SIG-M5 treated with dmso at 0.1 percent for 504 hours (cell line): Measurements from ENCODE around the gene OR2T35.

Experiments
- DNase-seq: peaks from one replicate; lab custom pipeline; 2025; ENCODE audit not compliant: unreplicated experiment; lab: John Stamatoyannopoulos, UW

The OR2T35 gene

DNA sequence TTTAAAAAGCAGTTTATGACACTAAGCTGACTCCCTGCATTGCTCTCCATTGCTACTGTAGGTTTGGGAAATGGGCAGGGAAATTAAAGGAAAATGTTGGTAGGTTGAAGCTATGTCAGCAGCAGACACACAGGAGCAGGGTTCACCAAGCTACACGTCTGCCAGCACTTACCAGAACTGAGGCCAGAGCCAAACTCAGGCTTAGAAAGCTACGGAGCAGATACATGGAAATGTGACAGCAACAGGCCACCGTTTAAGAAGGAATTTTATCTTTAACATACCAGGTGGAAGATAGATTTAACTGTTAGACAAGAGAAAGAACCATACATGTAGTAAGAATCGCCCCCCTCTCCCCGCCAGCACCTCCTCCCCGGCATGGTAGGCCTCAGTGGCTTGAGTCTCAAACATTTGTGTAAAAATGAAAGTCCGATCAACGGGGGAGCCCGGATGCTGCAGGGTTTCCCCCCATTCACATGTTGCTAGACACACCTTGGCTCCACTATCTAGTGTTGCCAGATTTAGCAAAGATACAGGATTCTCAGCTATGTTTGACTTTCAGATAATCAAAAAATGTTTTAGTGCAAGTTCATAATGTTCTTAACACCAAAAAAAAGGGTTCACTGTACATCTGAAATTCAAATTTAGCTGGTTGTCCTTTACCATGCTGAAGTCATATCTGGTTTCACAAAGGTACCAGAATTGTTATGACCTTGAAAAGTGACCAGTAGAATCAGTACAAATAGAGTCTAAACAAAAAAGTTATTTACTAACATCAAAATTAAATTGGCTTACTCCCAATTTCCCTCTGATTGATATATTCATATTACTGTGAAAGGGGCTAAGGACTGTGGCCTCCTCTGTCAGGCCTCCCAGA lies 16.9 kb downstream of the OR2T35 start:
- DNase-seq = no peak

DNA sequence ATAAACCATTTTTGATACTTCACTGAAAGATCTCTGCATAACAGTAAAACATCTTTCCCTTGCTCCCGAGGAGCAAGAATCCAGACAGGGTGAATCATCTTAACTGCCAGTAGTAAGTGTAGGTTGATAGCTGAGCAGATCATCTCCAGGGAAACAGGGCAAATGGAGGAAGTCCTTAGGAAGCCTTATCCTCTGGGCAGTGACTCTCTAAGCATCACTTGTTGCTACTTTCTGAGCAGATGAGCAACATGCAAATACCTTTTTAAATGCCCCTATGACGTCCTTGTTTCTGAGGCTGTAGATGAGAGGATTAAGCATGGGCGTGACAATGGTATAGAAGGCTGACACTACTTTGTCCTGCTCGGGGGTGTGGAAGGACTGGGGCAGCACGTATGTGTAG lies 19.1 kb downstream of the OR2T35 start:
- DNase-seq = no peak

DNA sequence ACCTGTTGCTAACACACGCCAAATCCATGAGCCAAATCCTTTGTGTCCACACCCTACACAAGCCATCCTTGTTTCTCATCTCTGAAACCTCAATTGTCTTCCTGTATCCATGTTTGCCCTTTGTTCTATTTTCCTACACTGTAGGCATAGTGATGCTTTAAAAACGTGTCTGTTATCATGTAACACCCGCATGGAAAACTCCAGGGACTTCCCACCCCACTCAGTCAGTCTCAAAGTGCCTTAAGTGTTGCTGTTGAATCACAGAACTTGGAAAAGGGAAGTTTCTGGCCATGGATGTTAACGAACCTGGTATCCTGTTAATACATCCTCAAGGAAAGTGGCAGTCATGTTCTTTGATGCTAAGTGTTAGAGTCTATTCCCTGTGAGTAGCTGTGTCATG lies 19.9 kb downstream of the OR2T35 start:
- DNase-seq = no peak

DNA sequence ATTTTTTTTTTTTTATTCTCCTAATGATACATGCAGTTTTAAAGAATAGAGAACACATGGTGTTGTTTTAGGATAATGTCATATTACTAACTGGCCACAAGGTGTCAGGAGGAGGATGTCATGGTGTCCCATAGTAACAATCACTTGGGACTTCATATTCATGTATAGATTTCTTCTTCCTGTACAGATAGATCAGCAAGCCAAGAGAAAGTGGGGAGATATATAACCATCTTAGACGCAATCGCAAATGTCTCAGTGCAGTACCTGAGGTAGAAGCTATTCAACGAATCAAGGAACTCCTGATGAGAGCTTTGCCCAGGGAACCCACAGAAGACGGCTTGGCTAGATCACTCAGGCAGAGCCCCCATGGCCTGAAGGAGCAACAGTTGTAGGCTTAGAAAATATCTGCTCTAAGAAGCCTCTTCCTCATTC lies 22.5 kb downstream of the OR2T35 start:
- peak; percentile 85 for DNase-seq

DNA sequence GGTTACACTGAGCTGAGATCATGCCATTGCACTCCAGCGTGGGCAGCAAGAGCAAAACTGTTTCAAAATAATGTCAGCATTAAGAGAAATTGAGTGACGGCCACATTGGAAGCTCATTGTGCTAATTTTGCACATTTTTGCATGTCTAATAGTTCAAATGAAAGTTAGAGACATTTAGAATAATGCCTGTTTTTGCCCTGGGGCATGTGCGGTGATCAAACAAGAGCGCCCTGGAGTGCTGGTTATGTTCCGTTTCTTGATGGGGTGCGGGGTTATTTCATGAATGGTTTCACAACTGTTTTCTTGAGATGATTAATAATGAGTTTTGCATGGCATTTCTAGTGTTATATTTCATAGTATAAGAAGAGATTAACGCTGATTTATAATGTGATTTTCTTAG lies 23.3 kb downstream of the OR2T35 start:
- no peak for DNase-seq

DNA sequence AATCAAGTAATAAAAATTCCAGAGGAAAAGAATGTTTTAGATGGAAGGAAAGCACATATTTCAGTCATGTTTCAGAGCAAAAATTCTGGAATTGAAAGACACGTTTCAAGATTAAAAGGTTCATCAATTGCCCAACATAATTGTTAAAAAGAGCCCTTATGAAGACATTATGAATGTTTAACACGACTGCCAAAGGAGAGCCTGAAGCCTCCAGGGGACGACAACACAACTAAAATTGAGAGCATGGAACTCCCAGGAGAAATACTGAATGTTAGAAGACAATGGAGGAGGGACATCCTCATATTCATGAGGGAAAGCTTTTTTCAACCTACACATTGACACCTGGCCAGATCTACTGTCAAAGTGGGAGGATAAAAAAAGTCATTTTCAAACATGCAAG lies 26.2 kb downstream of the OR2T35 start:
- peak; percentile 59 for DNase-seq

DNA sequence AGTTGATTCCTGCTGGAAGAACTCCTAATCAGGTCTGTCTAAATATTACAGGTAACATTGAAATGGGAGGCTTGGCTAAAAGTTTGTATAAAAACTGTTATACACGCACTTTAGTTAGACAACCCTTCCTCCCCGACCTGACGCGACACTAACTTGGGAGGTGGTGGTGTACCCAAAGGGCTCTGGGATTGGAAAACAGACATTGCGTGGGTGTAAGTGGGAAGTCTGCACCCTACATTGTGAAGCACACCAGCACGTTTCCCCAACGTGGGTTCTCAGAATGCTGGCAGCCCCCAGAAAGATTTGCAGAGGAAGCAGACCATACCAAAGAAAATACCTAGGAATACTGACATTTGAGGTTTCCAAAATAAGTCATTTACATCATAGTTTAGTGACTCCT lies 27.0 kb downstream of the OR2T35 start:
- no peak for DNase-seq

DNA sequence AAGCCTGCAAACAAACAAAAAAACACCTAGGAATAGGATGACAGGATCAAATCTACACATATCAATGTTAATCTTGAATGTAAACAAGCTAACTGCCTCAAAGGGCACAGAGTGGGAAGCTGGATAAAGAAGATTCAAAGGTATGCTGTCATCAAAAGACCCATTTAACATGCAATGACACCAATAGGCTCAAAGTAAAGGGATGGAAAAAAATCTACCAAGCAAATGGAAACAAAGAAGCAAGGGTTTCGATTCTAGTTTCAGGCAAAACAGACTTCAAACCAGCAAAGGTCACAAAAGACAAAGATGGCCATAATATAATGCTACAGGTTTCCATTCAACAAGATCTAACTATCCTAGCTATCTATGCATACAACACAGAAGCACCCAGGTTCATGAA lies 31.3 kb downstream of the OR2T35 start:
- DNase-seq = no peak

DNA sequence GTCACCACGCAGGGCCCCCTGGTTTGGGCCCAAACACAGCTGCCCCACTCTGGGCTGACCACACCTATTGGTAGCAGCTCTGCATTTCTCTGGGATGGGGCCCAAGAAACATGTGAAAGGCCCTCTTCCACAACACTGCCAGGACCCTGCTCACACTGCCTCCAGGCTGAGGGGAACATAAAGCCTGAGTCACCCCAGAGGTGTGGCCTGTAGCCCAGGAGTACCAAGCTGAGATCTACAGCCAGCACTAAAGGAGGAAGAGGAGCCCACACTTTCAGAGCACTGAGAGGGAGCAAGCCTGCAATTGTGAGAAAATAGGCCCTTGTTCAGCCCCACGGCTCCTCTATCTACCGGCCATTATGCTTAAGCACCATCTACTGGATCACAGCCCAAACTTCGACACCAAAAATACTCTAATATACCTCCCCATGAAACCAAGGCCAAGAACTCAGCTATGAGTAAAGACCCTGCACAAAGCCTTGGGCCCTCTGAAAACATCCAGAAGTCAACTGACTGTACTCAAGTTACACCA lies 33.1 kb downstream of the OR2T35 start:
- no peak for DNase-seq

DNA sequence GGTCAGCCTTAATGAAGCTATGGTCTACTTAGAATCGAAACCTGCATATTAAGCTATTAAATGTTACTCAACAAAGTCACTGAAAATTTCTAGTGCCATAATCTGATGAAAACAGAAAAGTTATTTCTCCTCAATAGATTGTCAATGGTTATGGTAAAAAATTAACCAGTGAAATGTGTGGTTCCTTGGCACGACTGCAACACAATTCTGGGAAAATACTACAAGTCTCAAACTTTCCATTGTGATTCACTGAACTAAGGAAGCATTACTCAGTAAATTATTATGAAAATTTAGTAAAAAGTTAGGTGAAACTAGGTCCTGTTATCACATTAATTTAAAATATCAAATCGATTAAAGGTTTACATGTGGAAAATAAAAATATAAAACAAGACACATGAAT lies 34.8 kb downstream of the OR2T35 start:
- no peak for DNase-seq

DNA sequence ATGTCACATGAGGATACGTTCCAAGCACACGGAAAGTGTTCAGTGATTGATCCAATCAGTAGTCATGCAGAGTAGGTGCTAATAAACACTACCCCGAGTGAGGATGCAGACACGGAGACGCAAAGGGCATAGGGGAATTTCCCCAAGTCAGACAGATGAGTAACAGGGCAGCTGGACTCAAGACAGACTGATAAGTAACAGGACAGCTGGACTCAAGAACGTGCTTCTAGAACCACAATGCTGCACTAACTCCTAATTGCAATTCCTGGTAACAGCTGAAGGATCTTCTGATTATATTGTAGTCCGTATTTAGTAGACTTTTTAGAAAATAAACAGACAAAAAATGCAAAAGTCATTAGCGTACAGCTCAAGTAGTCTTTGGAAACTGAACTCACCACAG lies 45.7 kb downstream of the OR2T35 start:
- no peak for DNase-seq

DNA sequence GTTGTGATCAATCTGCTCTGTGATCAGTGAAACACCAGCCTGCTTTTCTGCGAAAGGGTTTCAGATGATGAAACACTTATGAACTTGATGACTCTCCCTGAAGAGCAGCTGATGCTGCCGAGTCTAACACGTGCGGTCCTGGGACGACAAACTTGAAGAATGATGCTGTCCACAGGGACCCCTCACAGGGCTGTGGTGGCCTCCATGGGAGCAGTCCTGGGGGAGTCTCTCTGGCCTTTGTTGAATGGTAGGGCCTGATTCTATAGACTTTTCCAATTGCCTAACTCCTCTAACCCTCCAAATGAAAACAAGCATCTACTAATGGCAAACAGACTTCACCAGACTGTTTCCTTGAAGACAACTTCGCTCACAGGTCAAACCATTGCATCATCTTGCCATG lies 47.5 kb downstream of the OR2T35 start, which contains the start of gene OR2T10:
Gene OR2T10, minus strand, starts transcription at position 112 of the 400 bp plus-strand sequence. CDS start 3,932 bp downstream, outside the sequence.
- DNase-seq = no peak

DNA sequence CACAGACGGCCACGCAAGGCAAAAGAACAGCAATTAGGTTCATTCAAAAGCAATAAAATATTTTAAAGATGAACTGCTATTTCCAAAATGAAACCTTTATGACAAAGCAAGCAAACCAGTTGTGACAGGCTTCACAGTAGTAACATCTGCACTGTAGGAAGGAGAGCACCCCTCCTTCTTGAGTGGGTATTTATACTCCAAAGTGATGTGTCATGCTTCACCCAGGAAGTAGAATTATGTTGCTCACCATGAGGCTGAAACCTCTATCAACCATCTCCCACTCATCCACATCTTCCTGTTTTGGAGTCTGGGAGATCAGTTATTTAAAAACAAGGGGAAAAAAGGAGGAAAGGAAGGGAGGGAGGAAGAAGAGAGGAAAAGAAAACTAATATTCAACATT lies 48.5 kb downstream of the OR2T35 start:
- DNase-seq = peak; percentile 66

DNA sequence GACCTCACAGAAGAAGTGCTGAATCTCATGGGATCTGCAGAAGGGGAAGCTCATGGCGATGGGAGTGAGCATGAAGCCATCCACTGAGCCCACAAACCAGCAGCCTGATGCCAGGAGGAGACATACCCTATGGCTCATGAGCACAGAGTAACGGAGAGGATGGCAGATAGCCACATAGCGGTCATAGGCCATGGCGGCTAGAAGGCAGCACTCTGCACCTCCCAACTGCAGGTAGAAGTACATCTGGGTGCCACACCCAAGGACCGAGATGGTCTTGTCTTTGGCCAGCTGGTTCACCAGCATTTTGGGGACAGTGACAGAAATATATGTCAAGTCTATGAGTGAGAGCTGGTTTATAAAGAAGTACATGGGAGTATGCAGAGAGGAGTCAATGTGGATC lies 51.9 kb downstream of the OR2T35 start:
- DNase-seq = no peak

DNA sequence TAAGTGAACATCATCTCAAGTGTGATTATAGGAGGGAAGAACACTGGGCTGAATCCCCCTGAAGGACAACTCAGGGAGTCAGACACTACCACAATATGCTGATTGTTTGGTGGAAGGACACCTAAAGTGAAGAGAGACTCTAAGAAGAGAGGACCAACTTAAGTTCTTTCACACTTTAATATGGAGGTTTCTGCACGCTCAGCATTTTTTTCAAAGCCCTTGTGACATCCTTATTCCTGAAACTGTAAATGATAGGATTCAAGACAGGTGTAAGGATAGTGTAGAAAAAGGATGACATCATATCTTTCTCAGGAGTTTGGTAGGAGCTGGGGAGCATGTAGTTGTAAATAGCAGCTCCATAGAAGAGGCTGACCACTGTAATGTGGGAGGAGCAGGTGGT lies 52.4 kb downstream of the OR2T35 start:
- no peak for DNase-seq

DNA sequence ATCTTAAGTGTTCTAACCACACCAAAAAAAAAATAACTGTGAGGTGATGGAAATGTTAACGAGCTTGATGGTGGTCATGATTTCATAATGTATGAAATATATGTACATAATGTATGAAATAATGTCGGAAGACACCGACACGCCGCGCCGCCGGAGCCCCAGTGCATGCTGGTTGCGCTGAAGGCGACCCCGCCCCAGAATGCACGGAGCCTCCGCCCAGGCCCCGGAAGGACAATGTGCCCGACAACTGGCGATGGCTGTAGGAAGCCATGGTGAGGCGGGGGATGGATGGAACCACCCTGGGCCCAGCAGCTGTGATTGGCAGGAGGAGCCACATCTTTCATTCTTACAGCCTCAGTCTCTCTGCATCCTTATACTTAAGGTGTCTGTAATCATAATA lies 55.0 kb downstream of the OR2T35 start:
- DNase-seq = no peak

DNA sequence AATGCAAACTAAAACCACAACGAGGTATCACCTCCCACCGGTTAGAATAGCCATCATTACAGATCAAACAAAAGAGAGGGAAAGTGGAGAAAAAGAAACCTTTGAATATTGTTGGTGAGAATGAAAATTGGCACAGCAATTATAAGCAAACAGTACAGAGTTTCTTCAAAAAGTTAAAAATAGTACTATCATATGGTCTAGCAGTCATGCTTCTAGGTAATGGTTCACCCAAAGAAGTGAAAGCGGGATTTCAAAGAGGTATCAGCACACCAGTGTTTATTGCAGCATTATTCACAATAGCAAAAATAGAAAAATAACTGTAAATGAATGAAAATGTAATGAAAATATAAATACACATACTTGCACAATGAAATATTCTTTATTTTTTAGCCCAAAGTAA lies 55.7 kb downstream of the OR2T35 start:
- DNase-seq = no peak
